Bronchial epithelial cell (primary cell): ENCODE results near the gene ACTR10. TPM values are rescaled to one million over a fixed set of nuclear protein-coding genes. Genes with fewer than 3 reads are reported as not detected.
A peak's percentile ranks its signal among the peaks of the same experiment; 100 is the strongest.

ENCODE experiments used
- DNase-seq: peaks from one replicate; pipeline ENCODE4 v3.0.0-alpha.2; 2010; ENCODE audit warnings: low read depth
- FAIRE-seq: peaks from 2 replicates; lab custom pipeline; 2011; peaks lifted over from hg19 to GRCh38; lab: Jason Lieb, UNC
- H3K27me3 ChIP-seq: 2 replicates; pipeline ENCODE4 v1.5.1; 2011; ENCODE audit warnings: low read length; ENCODE audit not compliant: control insufficient read depth, insufficient read depth
- H3K36me3 ChIP-seq: 2 replicates; pipeline ENCODE4 v1.5.1; 2011; ENCODE audit warnings: low read length; ENCODE audit not compliant: control insufficient read depth, insufficient read depth
- H3K4me3 ChIP-seq: 2 replicates; pipeline ENCODE4 v1.5.1; 2011; ENCODE audit warnings: mild to moderate bottlenecking, low read depth, low read length, control low read depth
- total RNA-seq: library from RNA; depleted of rRNA; stranded (reverse); fragments of >200 nt; gene quantifications from 2 replicates; pipeline ENCODE4 v1.2.1, GENCODE V29; 2014
- TF ChIP-seq, protein P1 (sequence below): IDR thresholded peaks from 2 replicates; pipeline ENCODE4 v1.5.1; 2011; ENCODE audit warnings: mild to moderate bottlenecking, moderate library complexity, low read length, control low read depth, inconsistent platforms; ENCODE audit not compliant: insufficient read depth, severe bottlenecking

The ACTR10 gene
- total RNA-seq, 1 donor from 2014 or later = 31.6 TPM

DNA sequence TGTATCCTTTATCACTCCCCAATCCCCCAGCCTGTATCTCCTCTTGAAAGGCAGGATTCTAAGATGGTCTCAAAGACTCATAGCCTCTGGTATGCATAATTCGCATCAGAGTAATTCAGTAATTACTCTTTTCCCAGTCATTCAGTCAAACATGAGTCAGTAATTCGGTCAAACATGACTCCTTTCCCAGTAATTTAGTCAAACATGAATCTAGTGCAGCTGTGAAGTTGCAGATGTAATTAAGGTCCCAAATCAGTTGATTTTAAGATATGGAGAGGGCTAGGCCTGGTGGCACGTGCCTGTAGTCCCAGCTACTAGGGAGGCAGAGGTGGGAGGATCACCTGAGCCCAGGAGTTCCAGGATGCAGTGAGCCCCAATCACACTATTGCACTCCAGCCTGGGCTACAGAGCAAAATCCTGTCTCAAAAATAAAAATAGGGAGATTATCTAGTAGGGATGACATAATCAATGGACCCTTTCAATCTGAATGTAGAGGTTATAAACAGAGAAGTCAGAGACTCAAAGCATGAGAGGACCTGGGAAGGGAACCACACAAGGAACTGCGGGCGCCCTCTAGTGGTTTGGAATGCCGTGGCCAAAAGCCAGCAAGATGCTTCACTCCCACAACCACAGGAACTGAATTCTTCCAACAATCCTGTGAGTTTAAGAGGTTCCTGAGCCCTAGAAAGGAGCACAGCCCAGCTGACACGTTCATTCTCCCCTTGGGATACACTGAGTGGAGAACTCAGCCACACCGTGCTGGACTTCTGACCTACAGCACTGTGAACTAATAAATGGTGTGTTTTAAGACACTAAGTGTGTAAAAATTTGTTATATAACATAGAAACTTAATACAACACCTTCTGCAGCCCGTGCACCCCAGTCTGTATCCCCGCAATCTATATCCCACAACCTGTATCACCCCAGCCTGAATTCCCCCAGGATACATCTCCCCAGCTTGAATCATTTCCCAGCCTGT is 33.7 kb upstream of the ACTR10 start:
- Histone ChIP-seq H3K27me3 (peaks cover 2% of the 10 kb centered on the region), H3K36me3 (no peaks in the 10 kb centered on the region), H3K4me3 (no peak overlapping the region)
- DNase-seq = peak; percentile 78
- no peak for FAIRE-seq
- TF ChIP-seq, protein P1, sequence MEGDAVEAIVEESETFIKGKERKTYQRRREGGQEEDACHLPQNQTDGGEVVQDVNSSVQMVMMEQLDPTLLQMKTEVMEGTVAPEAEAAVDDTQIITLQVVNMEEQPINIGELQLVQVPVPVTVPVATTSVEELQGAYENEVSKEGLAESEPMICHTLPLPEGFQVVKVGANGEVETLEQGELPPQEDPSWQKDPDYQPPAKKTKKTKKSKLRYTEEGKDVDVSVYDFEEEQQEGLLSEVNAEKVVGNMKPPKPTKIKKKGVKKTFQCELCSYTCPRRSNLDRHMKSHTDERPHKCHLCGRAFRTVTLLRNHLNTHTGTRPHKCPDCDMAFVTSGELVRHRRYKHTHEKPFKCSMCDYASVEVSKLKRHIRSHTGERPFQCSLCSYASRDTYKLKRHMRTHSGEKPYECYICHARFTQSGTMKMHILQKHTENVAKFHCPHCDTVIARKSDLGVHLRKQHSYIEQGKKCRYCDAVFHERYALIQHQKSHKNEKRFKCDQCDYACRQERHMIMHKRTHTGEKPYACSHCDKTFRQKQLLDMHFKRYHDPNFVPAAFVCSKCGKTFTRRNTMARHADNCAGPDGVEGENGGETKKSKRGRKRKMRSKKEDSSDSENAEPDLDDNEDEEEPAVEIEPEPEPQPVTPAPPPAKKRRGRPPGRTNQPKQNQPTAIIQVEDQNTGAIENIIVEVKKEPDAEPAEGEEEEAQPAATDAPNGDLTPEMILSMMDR = peak; percentile 95

DNA sequence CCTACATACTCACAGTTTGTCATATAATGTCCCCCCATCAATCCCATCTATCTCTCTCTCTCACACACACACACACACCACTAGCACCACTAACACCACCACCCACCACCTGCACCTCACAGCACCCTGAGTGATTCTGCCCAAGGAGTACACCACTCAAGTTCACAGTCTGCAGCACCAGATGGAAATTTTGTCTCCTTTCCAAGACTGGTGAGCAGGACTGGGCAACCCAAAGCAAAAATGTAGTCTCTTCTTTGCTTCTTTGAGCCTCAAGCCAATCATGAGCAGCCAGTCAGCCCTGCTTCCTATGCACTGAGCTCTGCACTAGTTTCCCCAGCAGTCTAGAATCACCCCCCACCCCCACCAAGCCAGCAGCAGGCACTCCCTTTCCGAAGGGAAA is 32.9 kb upstream of the ACTR10 start:
- H3K27me3 ChIP-seq = peaks cover 2% of the 10 kb centered on the region
- H3K36me3 ChIP-seq = no peaks in the 10 kb centered on the region
- FAIRE-seq (no peak), DNase-seq (no peak)
- TF ChIP-seq, protein P1 = no peak
- H3K4me3 ChIP-seq = no peak overlapping the region

DNA sequence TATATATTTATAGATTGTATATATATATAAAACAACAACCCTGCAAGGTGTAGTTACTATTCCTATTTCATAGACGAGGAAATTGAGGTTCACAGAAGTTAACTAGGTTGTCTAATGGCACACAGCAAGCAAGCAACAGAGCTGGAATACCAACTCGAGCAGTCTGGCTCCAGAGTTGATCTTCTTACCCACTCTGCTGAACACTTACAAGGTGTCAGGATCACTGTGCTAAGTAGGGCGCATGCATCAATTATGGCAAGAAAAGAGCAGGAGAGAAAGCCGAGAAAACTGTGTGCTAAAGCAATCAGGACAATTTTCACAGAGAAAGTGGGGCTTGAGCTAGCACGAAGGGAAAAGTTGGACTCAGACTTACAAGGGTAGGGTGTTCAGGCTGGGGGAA is 32.1 kb upstream of the ACTR10 start:
- H3K27me3 ChIP-seq = peaks cover under 1% of the 10 kb centered on the region
- FAIRE-seq (no peak), DNase-seq (no peak)
- H3K4me3 ChIP-seq = no peak overlapping the region
- H3K36me3 ChIP-seq = no peaks in the 10 kb centered on the region
- TF ChIP-seq, protein P1 = no peak

DNA sequence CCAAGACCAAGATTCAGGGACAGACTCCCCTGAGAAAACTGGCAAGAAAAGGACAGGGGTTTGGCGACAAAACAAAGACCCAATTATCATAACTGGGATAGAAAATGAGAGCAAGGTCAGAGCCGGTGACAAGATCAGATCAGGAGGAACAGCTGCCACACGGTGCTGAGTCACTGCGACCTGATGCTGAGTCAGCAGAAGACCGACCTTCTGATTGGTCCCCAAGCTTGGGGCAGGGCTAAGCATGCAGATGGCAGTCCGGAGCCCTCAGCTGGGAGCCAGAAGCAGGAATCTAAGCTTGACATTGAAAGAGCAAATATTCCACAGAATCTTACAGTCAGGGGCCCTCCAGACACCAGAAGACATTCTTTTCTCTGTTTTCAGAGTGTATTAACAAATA is 28.9 kb upstream of the ACTR10 start:
- Histone ChIP-seq H3K36me3 (no peaks in the 10 kb centered on the region), H3K4me3 (no peak overlapping the region), H3K27me3 (no peaks in the 10 kb centered on the region)
- DNase-seq (peak; percentile 84), FAIRE-seq (no peak)
- TF ChIP-seq, protein P1 = no peak

DNA sequence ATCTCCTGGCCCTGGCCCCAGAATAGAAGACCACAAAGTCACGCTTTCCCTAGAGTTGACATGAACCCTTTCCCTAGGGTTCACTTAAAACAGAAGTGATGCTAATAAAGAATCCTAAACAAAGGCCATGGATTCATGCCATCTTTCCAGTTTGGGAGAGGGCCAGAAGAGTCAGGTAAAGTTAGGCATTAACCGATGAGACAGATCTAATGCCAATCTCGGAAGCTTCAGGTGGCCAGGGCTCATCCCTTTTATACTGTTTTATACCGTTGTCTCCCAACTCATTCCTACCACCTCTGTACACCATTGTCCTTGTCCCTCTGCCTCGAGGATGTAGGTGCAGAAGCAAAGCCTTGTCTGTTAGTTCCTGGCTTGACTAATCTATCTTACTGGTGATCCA is 22.8 kb upstream of the ACTR10 start:
- DNase-seq (no peak), FAIRE-seq (no peak)
- H3K27me3 ChIP-seq = peaks cover 2% of the 10 kb centered on the region
- TF ChIP-seq, protein P1 = no peak
- no peaks in the 10 kb centered on the region for H3K36me3 ChIP-seq
- H3K4me3 ChIP-seq = no peak overlapping the region
